IPS-11a (cell line): ENCODE measurements around the gene CAP2.

Experiments
- H3K4me3 ChIP-seq: one replicate; pipeline ENCODE4 v1.5.1; 2013; ENCODE audit warnings: low read depth, low read length, control low read depth

Gene CAP2

GRCh38 chr6:17472653-17473183, 79.3 kb downstream of the CAP2 start:
- H3K4me3 ChIP-seq: no peak overlapping the region

GRCh38 chr6:17473554-17473953, 80.2 kb downstream of the CAP2 start:
- no peak overlapping the region for H3K4me3 ChIP-seq

GRCh38 chr6:17474289-17474688, 80.9 kb downstream of the CAP2 start:
- no peak overlapping the region for H3K4me3 ChIP-seq

GRCh38 chr6:17475606-17476244, 82.3 kb downstream of the CAP2 start:
- H3K4me3 ChIP-seq: no peak overlapping the region

GRCh38 chr6:17476511-17476910, 83.1 kb downstream of the CAP2 start:
- H3K4me3 ChIP-seq: no peak overlapping the region

- no peak overlapping the region for H3K4me3 ChIP-seq
Measured at GRCh38 chr6:17477356-17477755, 84.0 kb downstream of the CAP2 start.

- H3K4me3 ChIP-seq: no peak overlapping the region
Measured at GRCh38 chr6:17478223-17478907, 85.0 kb downstream of the CAP2 start.

GRCh38 chr6:17478946-17479345, 85.6 kb downstream of the CAP2 start:
- no peak overlapping the region for H3K4me3 ChIP-seq

- no peak overlapping the region for H3K4me3 ChIP-seq
Measured at GRCh38 chr6:17480476-17480875, 87.1 kb downstream of the CAP2 start.

GRCh38 chr6:17482711-17483110, 89.3 kb downstream of the CAP2 start:
- H3K4me3 ChIP-seq: no peak overlapping the region

GRCh38 chr6:17483391-17484016, 90.1 kb downstream of the CAP2 start:
- no peak overlapping the region for H3K4me3 ChIP-seq

- H3K4me3 ChIP-seq: no peak overlapping the region
Measured at GRCh38 chr6:17484201-17484849, 90.9 kb downstream of the CAP2 start.

GRCh38 chr6:17485181-17485580, 91.8 kb downstream of the CAP2 start:
- H3K4me3 ChIP-seq: no peak overlapping the region

GRCh38 chr6:17485946-17486345, 92.6 kb downstream of the CAP2 start:
- H3K4me3 ChIP-seq: no peak overlapping the region

- H3K4me3 ChIP-seq: no peak overlapping the region
Measured at GRCh38 chr6:17486680-17487079, 93.3 kb downstream of the CAP2 start.

GRCh38 chr6:17490724-17491123, 97.3 kb downstream of the CAP2 start:
- H3K4me3 ChIP-seq: no peak overlapping the region

- H3K4me3 ChIP-seq: no peak overlapping the region
Measured at GRCh38 chr6:17491416-17492142, 98.2 kb downstream of the CAP2 start.

- no peak overlapping the region for H3K4me3 ChIP-seq
Measured at GRCh38 chr6:17492350-17492749, 99.0 kb downstream of the CAP2 start.

- no peak overlapping the region for H3K4me3 ChIP-seq
Measured at GRCh38 chr6:17493286-17493685, 99.9 kb downstream of the CAP2 start.

GRCh38 chr6:17494177-17494576, 100.8 kb downstream of the CAP2 start:
- H3K4me3 ChIP-seq: no peak overlapping the region

GRCh38 chr6:17494919-17495318, 101.5 kb downstream of the CAP2 start:
- no peak overlapping the region for H3K4me3 ChIP-seq
